Hepatocyte (in vitro differentiated cells): ENCODE data around the gene FNIP2.
"Not testable (repeated sequence)": the region's sequence is repeated elsewhere in the genome, so short reads cannot be mapped to it uniquely, and the experiment has no call there.

Source experiments
- CTCF ChIP-seq: fragments of 200-600 bp; sonication (generic); IDR thresholded peaks from 2 replicates; pipeline ENCODE4 v1.5.1; 2016; ENCODE audit warnings: antibody characterized with exemption, mild to moderate bottlenecking; ENCODE audit not compliant: poor library complexity
- EZH2 ChIP-seq: fragments of 200-600 bp; sonication (generic); IDR thresholded peaks from 2 replicates; pipeline ENCODE4 v1.6.1; 2016; ENCODE audit warnings: antibody characterized with exemption, mild to moderate bottlenecking, borderline replicate concordance
- EZH2phosphoT487 ChIP-seq: fragments of 200-600 bp; sonication (generic); IDR thresholded peaks from one replicate; pipeline ENCODE4 v1.6.1; 2018; ENCODE audit warnings: antibody characterized with exemption, mild to moderate bottlenecking, low read depth, moderate library complexity; ENCODE audit not compliant: unreplicated experiment, severe bottlenecking

GRCh38 chr4:158896577-158897238, 127.9 kb downstream of the FNIP2 start:
- TF ChIP-seq EZH2phosphoT487, CTCF, EZH2: not testable (repeated sequence)
